HG03175 (cell line): Measurements from ENCODE around the gene KICS2.

Experiments
- ATAC-seq: cut with Tn5 transposase; IDR thresholded peaks from one replicate; pipeline ENCODE4 v1.9.1; 2021; ENCODE audit warnings: mild to moderate bottlenecking, moderate library complexity; ENCODE audit not compliant: unreplicated experiment

Gene KICS2

GRCh38 chr12:64175254-64175945 lies 46.7 kb downstream of the KICS2 start:
- ATAC-seq = no peak

- no peak for ATAC-seq
Measured at GRCh38 chr12:64173456-64173855, 48.6 kb downstream of the KICS2 start.
